MM.1S (cell line): ENCODE data around the gene PTPRN2.

Experiments
- DNase-seq: peaks from one replicate; pipeline ENCODE4 v3.0.0-alpha.2; 2015
- H2AFZ ChIP-seq: fragments of 300-600 bp; sonication (generic); 2 replicates; pipeline ENCODE4 v1.6.0; 2016; ENCODE audit warnings: antibody characterized with exemption, low read length
- H3F3A ChIP-seq: fragments of 300-600 bp; sonication (generic); 2 replicates; pipeline ENCODE4 v1.6.1; 2016; ENCODE audit warnings: mild to moderate bottlenecking, antibody characterized with exemption, low read length, moderate library complexity, mixed read lengths; ENCODE audit not compliant: insufficient read depth
- H3K27ac ChIP-seq: fragments of 300-600 bp; sonication (generic); 2 replicates; pipeline ENCODE4 v1.5.1; 2016; ENCODE audit warnings: mild to moderate bottlenecking, low read length
- H3K27me3 ChIP-seq: fragments of 300-600 bp; sonication (generic); replicated peaks from 2 replicates; pipeline ENCODE4 v1.6.0; 2016; ENCODE audit warnings: low read length; ENCODE audit not compliant: insufficient read depth
- H3K36me3 ChIP-seq: fragments of 300-600 bp; sonication (generic); replicated peaks from 2 replicates; pipeline ENCODE4 v1.6.1; 2016; ENCODE audit warnings: mild to moderate bottlenecking, low read length, mixed read lengths; ENCODE audit not compliant: insufficient read depth
- H3K4me1 ChIP-seq: fragments of 300-600 bp; sonication (generic); 2 replicates; pipeline ENCODE4 v1.6.1; 2016; ENCODE audit warnings: low read length, mixed read lengths
- H3K4me2 ChIP-seq: fragments of 300-600 bp; sonication (generic); 2 replicates; pipeline ENCODE4 v1.6.0; 2016; ENCODE audit warnings: low read depth, low read length
- H3K4me3 ChIP-seq: fragments of 300-600 bp; sonication (generic); 2 replicates; pipeline ENCODE4 v1.5.1; 2016; ENCODE audit warnings: low read length, mixed read lengths
- H3K79me2 ChIP-seq: fragments of 300-600 bp; sonication (generic); 2 replicates; pipeline ENCODE4 v1.6.1; 2016; ENCODE audit warnings: mixed run types, low read length, mixed read lengths
- H3K9ac ChIP-seq: fragments of 300-600 bp; sonication (generic); 2 replicates; pipeline ENCODE4 v1.6.1; 2016; ENCODE audit warnings: low read length, mixed read lengths
- H3K9me2 ChIP-seq: fragments of 300-600 bp; sonication (generic); replicated peaks from 2 replicates; pipeline ENCODE4 v1.6.1; 2016; ENCODE audit warnings: mild to moderate bottlenecking, low read length, mixed read lengths; ENCODE audit not compliant: insufficient read depth
- H3K9me3 ChIP-seq: fragments of 300-600 bp; sonication (generic); replicated peaks from 2 replicates; pipeline ENCODE4 v1.6.1; 2016; ENCODE audit warnings: mild to moderate bottlenecking, low read length, mixed read lengths; ENCODE audit not compliant: insufficient read depth
- H4K20me1 ChIP-seq: fragments of 300-600 bp; sonication (generic); 2 replicates; pipeline ENCODE4 v1.6.1; 2016; ENCODE audit warnings: mild to moderate bottlenecking, low read length, moderate library complexity, mixed read lengths; ENCODE audit not compliant: insufficient read depth
- CTCF ChIP-seq: fragments of 300-600 bp; sonication (generic); IDR thresholded peaks from 2 replicates; pipeline ENCODE4 v1.5.1; 2016; ENCODE audit warnings: antibody characterized with exemption, low read length, mixed read lengths
- EZH2 ChIP-seq: fragments of 300-600 bp; sonication (generic); optimal IDR thresholded peaks from 2 replicates; pipeline ENCODE3; 2017; ENCODE audit warnings: low read depth, mild to moderate bottlenecking, antibody characterized with exemption, low read length, mixed read lengths
- EZH2phosphoT487 ChIP-seq: fragments of 300-600 bp; sonication (generic); IDR thresholded peaks from 2 replicates; pipeline ENCODE4 v1.6.1; 2018; ENCODE audit warnings: antibody characterized with exemption, low read length

The PTPRN2 gene

GRCh38 chr7:157577796-157578339 lies 1009.8 kb downstream of the PTPRN2 start:
- H2AFZ ChIP-seq = no peak overlapping the region
- no peak for DNase-seq
- TF ChIP-seq EZH2phosphoT487 (no peak), EZH2 (no peak), CTCF (no peak)
- H3K27me3 ChIP-seq = peaks cover 90% of the 10 kb centered on the region
- H3K36me3 ChIP-seq = no peaks in the 10 kb centered on the region
- no peak overlapping the region for H3K9ac ChIP-seq
- no peak overlapping the region for H3K27ac ChIP-seq
- H3K4me1 ChIP-seq = no peaks in the 10 kb centered on the region
- no peaks in the 10 kb centered on the region for H3K9me3 ChIP-seq
- no peaks in the 10 kb centered on the region for H3K9me2 ChIP-seq
- H3K4me2 ChIP-seq = no peak overlapping the region
- no peaks in the 10 kb centered on the region for H4K20me1 ChIP-seq
- no peaks in the 10 kb centered on the region for H3K79me2 ChIP-seq
- no peak overlapping the region for H3K4me3 ChIP-seq
- H3F3A ChIP-seq = no peaks in the 10 kb centered on the region

- no peaks in the 10 kb centered on the region for H3F3A ChIP-seq
- no peak overlapping the region for H3K9ac ChIP-seq
- no peaks in the 10 kb centered on the region for H3K4me1 ChIP-seq
- no peaks in the 10 kb centered on the region for H4K20me1 ChIP-seq
- H3K4me3 ChIP-seq = no peak overlapping the region
- no peak overlapping the region for H3K4me2 ChIP-seq
- H2AFZ ChIP-seq = no peak overlapping the region
- DNase-seq = no peak
- no peaks in the 10 kb centered on the region for H3K9me3 ChIP-seq
- no peak for TF ChIP-seq EZH2phosphoT487
- no peak for TF ChIP-seq CTCF
- TF ChIP-seq EZH2 = no peak
- H3K27me3 ChIP-seq = peaks cover 93% of the 10 kb centered on the region
- H3K27ac ChIP-seq = no peak overlapping the region
- H3K36me3 ChIP-seq = no peaks in the 10 kb centered on the region
- H3K79me2 ChIP-seq = no peaks in the 10 kb centered on the region
- H3K9me2 ChIP-seq = no peaks in the 10 kb centered on the region
Measured at GRCh38 chr7:157577061-157577460, 1010.6 kb downstream of the PTPRN2 start.

GRCh38 chr7:157576415-157576814 lies 1011.2 kb downstream of the PTPRN2 start:
- Histone ChIP-seq H3K36me3 (no peaks in the 10 kb centered on the region), H3K27me3 (peaks cover 93% of the 10 kb centered on the region), H3K4me1 (no peaks in the 10 kb centered on the region), H3K4me2 (no peak overlapping the region), H3K4me3 (no peak overlapping the region), H3K79me2 (no peaks in the 10 kb centered on the region), H3K9me3 (no peaks in the 10 kb centered on the region), H3K9ac (no peak overlapping the region), H2AFZ (no peak overlapping the region), H3K27ac (no peak overlapping the region), H3F3A (no peaks in the 10 kb centered on the region), H3K9me2 (no peaks in the 10 kb centered on the region), H4K20me1 (no peaks in the 10 kb centered on the region)
- TF ChIP-seq EZH2 (no peak), EZH2phosphoT487 (no peak), CTCF (no peak)
- DNase-seq = no peak
